ENCODE measurements around the gene GREB1. TPM values are rescaled to one million over a fixed set of nuclear protein-coding genes. Genes with fewer than 3 reads are reported as not detected.

Gene GREB1
- polyA plus RNA-seq, 1 donor from 2014 or later: 17.2 TPM

GRCh38 chr2:11667866-11668637 is 134.2 kb downstream of the GREB1 start:
- H3F3A ChIP-seq (ENCODE audit: insufficient read depth, low read length, poor library complexity, severe bottlenecking): no peaks in the 10 kb centered on the region
- H3K36me3 ChIP-seq (ENCODE audit: insufficient read depth, low read length): no peaks in the 10 kb centered on the region
- H3K4me2 ChIP-seq (ENCODE audit: low read length): no peak overlapping the region
- no peak for TF ChIP-seq MXI1 (conservative IDR thresholded peaks at IDR 0.05; ENCODE audit: poor library complexity, severe bottlenecking)
- no peak for TF ChIP-seq POLR2AphosphoS5 (IDR thresholded peaks at IDR 0.05)
- no peak for TF ChIP-seq EP300 (conservative IDR thresholded peaks at IDR 0.05; ENCODE audit: poor library complexity, severe bottlenecking)
- no peak for TF ChIP-seq RAD21 (conservative IDR thresholded peaks at IDR 0.05)
- TF ChIP-seq SMC3 (conservative IDR thresholded peaks at IDR 0.05; ENCODE audit: poor library complexity): no peak
- TF ChIP-seq TAF1 (IDR thresholded peaks at IDR 0.05; ENCODE audit: low read depth): no peak
- no peak overlapping the region for H3K4me3 ChIP-seq (ENCODE audit: low read length)
- no peak overlapping the region for H2AFZ ChIP-seq (ENCODE audit: low read depth, low read length)
- no peaks in the 10 kb centered on the region for H3K79me2 ChIP-seq (replicated peaks; ENCODE audit: insufficient read depth, low read length)
- H3K9me3 ChIP-seq (ENCODE audit: low read length): peaks cover under 1% of the 10 kb centered on the region
- no peak overlapping the region for H3K9ac ChIP-seq (ENCODE audit: low read length)
- H3K27ac ChIP-seq (ENCODE audit: low read length): no peak overlapping the region
- H3K27me3 ChIP-seq (ENCODE audit: insufficient read depth, low read depth, low read length): peaks cover 23% of the 10 kb centered on the region
- H4K20me1 ChIP-seq (ENCODE audit: insufficient read depth): no peaks in the 10 kb centered on the region
- no peaks in the 10 kb centered on the region for H3K9me2 ChIP-seq (ENCODE audit: insufficient read depth, low read length)

- Histone ChIP-seq H3K9ac (ENCODE audit: low read length) (no peak within 1 kb of the TSS), H3K9me3 (ENCODE audit: low read length) (no peaks in the 10 kb centered on the region), H3K4me3 (ENCODE audit: low read length) (peak within 1 kb of the TSS; percentile 48), H3F3A (ENCODE audit: insufficient read depth, low read length, poor library complexity, severe bottlenecking) (no peaks in the 10 kb centered on the region), H3K79me2 (replicated peaks; ENCODE audit: insufficient read depth, low read length) (no peaks in the 10 kb centered on the region), H2AFZ (ENCODE audit: low read depth, low read length) (no peak within 1 kb of the TSS), H3K4me2 (ENCODE audit: low read length) (no peak within 1 kb of the TSS), H4K20me1 (ENCODE audit: insufficient read depth) (no peaks in the 10 kb centered on the region), H3K27me3 (ENCODE audit: insufficient read depth, low read depth, low read length) (peaks cover 23% of the 10 kb centered on the region), H3K9me2 (ENCODE audit: insufficient read depth, low read length) (no peaks in the 10 kb centered on the region), H3K36me3 (ENCODE audit: insufficient read depth, low read length) (no peaks in the 10 kb centered on the region), H3K27ac (ENCODE audit: low read length) (no peak within 1 kb of the TSS)
- TF ChIP-seq MXI1 (conservative IDR thresholded peaks at IDR 0.05; ENCODE audit: poor library complexity, severe bottlenecking) (peak; percentile 37), CTCF (IDR thresholded peaks at IDR 0.05; ENCODE audit: poor library complexity, severe bottlenecking) (no peak), REST (IDR thresholded peaks at IDR 0.05; ENCODE audit: borderline replicate concordance) (peak; percentile 35), RAD21 (conservative IDR thresholded peaks at IDR 0.05) (no peak)
These were observed 135.8 kb downstream of the GREB1 start, which contains the start of gene NTSR2 for GRCh38 chr2:11669454-11670291. Gene NTSR2, minus strand, starts transcription at chr2:11670195. Its CDS starts 66 bp downstream, at chr2:11670129.

Data from neural cell (in vitro differentiated cells).